Motor neuron (in vitro differentiated cells): ENCODE results near the gene PTPRG. TPM values are rescaled to one million over a fixed set of nuclear protein-coding genes. Genes with fewer than 3 reads are reported as not detected.
A peak's percentile ranks its signal among the peaks of the same experiment; 100 is the strongest.

Source experiments
- ATAC-seq, 8 experiments: fragments of 200-7000 bp; cut with Tn5 transposase; replicated peaks in 6 of 8; 2 replicates each; pipeline ENCODE4 v1.8.0; 2021; ENCODE audit warnings: mild to moderate bottlenecking in 8 of 8, moderate library complexity in 8 of 8
- H3K27ac ChIP-seq, 2 donors: fragments of 250-450 bp; sonication (Bioruptor Pico); 2 replicates each; pipeline ENCODE4 v1.9.0; 2021; ENCODE audit warnings: antibody characterized with exemption in 2 of 2, mild to moderate bottlenecking in 2 of 2, moderate library complexity in 1 of 2
- H3K4me1 ChIP-seq, 2 donors: fragments of 250-450 bp; sonication (Bioruptor Pico); replicated peaks in 1 of 2; 2 replicates each; pipeline ENCODE4 v1.6.1; 2021; ENCODE audit warnings: antibody characterized with exemption in 2 of 2, mild to moderate bottlenecking in 2 of 2, moderate library complexity in 1 of 2
- H3K4me3 ChIP-seq, 5 donors: fragments of 250-450 bp; sonication (Bioruptor Pico); 2 replicates each; pipeline ENCODE4 v1.9.0; 2021; ENCODE audit warnings: antibody characterized with exemption in 5 of 5, mild to moderate bottlenecking in 5 of 5, moderate library complexity in 4 of 5
- WGBS, 10 experiments: fragments of 450-650 bp; shearing (Covaris generic); methylation state at CpG; one replicate each; pipeline ENCODE4 v1.0.0; 2022; 5-methylcytosine and 5-hydroxymethylcytosine counted together
- in situ Hi-C, 9 experiments: fragments of 400-800 bp; cut with MboI; loops; one replicate each; pipeline ENCODE4 v1.15.0; 2021; ENCODE audit warnings: low sequenced_read_pairs in 9 of 9, low pct_unique_long_range_greater_than_20kb in 2 of 9; ENCODE audit not compliant: unreplicated experiment in 9 of 9
- total RNA-seq, 8 experiments: library from RNA; unstranded; fragments of 300-600 nt; gene quantifications; 2 replicates each; pipeline versions ENCODE4 v1.2.3 to v1.2.4, GENCODE V29; 2022

Gene PTPRG
- total RNA-seq, 8 experiments from 2014 or later, result 15.9 to 75.2 (median 42.9) TPM

DNA sequence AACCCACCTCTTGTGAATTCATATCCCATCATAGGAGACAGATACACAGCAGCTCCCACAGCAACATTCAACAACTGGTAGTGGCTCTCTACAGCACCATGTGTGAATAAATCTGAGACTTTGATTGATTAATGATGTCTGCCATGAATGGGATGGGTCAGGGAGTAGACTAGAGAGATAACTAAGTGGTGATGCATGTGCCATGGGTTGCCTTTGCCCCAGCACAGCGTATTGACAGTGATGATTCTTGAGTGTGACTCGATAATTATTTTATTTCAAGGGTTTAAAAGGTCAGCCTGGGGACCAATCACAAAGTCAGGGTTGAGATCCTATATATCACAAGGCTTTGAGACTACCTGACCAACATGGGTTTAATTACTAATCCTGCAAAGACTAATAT is 295.9 kb downstream of the PTPRG start:
- H3K4me3 ChIP-seq, result no peak overlapping the region
- in situ Hi-C loops, result loop anchor here in 3 of 9 experiments (25.0 kb wide), 1 partner anchor 330 kb away; no protein-coding TSS in a partner anchor
- H3K27ac ChIP-seq, result no peak overlapping the region
- peak in 1 of 8 experiments; percentile 35 for ATAC-seq
- WGBS, 10 experiments, result 67 to 100% (median 88%) methylated on average over 1 to 2 of the region's 2 CpGs; no CpG with 5 or more reads in 5 of the 10 experiments
- H3K4me1 ChIP-seq, result peaks cover 0 to 12% of the 10 kb centered on the region in 2 donors

DNA sequence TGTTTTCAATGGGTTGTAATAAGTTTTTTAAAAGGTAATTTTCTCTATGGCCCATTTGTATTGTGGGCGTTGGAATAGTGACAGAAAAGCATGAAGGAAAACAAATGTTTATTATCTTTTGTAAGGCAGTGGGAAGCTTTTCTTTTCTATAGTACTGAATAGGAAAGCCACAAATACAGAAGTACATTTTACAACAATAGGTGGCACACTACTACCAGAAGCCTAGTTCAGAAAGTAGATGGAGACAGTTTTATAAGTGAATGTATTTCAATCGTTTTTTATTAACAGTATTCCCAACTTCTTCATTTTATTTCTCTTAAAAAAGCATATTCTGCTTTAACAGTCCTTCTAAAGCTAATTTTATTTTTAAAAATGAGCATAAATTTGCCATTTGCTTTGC is 296.7 kb downstream of the PTPRG start:
- no peak overlapping the region for H3K27ac ChIP-seq
- peak in 4 of 8 experiments; percentile 39 to 59 (median 53) for ATAC-seq
- in situ Hi-C loops, result loop anchor here in 3 of 9 experiments (25.0 kb wide), 1 partner anchor 329 kb away; no protein-coding TSS in a partner anchor

DNA sequence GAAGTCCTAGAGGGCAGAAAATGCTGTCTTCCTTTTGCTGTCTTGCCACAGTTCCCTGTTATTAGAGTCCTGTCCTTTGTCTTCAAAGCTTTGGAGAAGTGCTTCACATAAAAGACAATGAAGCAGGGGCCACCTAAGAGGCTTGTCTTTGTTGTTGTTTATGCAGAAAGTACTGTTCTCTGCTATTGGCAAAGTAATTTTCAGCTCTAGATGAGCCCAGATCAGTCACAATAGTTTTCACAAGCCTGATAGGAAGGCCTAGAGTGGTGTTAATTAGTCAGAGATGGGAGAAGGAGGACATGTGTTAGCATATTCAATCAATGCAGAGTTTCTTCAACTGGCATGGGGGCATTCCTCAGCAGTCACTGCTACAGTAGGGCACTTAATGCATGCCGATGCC is 300.0 kb downstream of the PTPRG start:
- Histone ChIP-seq H3K4me1 (peaks cover 0 to 12% of the 10 kb centered on the region in 2 donors), H3K4me3 (no peak overlapping the region), H3K27ac (no peak overlapping the region)
- in situ Hi-C loops, result loop anchor here in 3 of 9 experiments (25.0 kb wide), 1 partner anchor 326 kb away; no protein-coding TSS in a partner anchor
- WGBS, 10 experiments, result 50 to 100% (median 74%) methylated on average over 1 of the region's 1 CpG; no CpG with 5 or more reads in 6 of the 10 experiments
- ATAC-seq, result peak in 1 of 8 experiments; percentile 25

More for the DNA sequence above, 296.7 kb downstream of the PTPRG start:
- Histone ChIP-seq H3K4me1 (peaks cover 0 to 14% of the 10 kb centered on the region in 2 donors), H3K4me3 (no peak overlapping the region)
- 0 to 67% (median 11%) methylated on average over 1 to 2 of the region's 2 CpGs for WGBS, 10 experiments

DNA sequence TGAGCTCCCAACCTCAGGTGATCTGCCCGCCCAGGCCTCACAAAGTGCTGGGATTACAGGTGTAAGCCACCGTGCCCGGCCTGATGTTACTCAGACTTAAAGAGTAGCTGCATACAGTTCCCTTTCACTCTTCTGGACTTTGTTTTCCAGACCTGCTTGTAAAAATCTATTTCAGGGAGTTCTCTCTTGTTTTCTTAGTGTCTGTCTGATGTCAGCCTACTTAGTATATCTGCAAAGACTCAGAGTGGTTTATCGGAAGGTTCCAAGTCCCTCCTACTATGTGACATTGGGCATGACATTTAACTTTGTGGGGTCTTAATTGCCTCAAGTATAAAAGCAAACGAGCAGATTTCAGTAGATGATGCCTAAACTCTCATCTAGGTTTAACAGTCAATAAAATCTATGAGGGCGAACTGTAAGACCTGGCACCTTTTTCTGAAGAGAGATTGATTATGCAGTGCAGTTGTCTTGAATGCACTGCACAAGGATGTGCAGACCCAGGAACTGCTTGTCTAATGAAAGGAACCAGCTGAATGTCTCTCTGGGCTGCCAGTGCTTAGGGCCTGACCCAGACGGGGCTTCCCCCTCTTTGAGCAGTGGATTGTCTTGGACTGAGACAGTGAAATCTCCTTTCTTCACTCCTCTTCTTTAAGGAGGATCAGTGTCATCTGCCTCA is 301.4 kb downstream of the PTPRG start:
- H3K27ac ChIP-seq, result no peak overlapping the region
- H3K4me3 ChIP-seq, result no peak overlapping the region
- WGBS, 10 experiments, result 63 to 100% (median 90%) methylated on average over 2 to 7 of the region's 7 CpGs; no CpG with 5 or more reads in 1 of the 10 experiments
- in situ Hi-C loops, result loop anchor here in 3 of 9 experiments (25.0 kb wide), 1 partner anchor 325 kb away; no protein-coding TSS in a partner anchor
- ATAC-seq, result no peak
- H3K4me1 ChIP-seq, result peaks cover 0 to 11% of the 10 kb centered on the region in 2 donors

DNA sequence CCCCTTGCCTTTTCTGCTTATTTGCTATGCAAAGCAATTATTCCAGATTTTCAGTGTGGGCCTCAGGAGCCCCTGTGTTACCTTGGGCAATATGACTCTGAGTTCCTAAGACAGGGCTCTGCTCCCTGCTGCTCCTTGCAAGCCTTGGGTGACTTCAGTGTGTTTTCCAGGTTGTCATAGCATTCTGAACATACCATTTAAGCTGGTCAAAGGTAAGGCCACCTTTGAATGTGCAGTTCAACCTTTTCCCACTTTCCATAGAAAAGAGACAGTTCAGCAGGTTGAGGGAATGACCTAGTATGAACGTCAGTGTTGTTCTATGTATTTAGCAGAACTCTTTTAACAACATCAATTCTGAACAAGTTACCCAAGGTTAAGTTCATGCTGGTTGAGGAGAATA is 302.2 kb downstream of the PTPRG start:
- Histone ChIP-seq H3K4me3 (no peak overlapping the region), H3K27ac (no peak overlapping the region), H3K4me1 (peaks cover 0 to 9% of the 10 kb centered on the region in 2 donors)
- 63 to 100% (median 88%) methylated on average over 1 of the region's 1 CpG; no CpG with 5 or more reads in 5 of the 10 experiments for WGBS, 10 experiments
- no peak for ATAC-seq
- in situ Hi-C loops, result loop anchor here in 3 of 9 experiments (25.0 kb wide), 1 partner anchor 324 kb away; no protein-coding TSS in a partner anchor

DNA sequence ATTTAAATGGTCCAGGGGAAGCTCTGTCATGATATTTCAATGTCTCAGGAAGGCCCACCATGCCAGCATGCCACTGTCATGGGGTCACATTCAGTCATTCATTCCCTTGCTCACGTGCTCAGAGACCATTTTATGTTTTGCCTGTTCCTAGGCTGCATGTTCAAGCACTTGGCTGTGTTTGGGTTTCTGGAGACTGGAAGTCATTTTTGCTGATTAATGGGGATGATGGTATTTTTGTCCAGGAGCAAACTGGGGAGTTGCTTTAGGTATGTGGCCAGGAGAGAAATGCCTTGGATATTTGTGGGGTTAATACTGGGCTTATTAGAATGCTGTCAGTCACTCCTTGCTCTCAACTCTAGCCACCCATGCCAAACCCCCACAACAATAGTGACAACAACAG is 303.5 kb downstream of the PTPRG start:
- 40 to 100% (median 86%) methylated on average over 1 of the region's 1 CpG; no CpG with 5 or more reads in 7 of the 10 experiments for whole genome bisulfite sequencing, 10 experiments
- Histone ChIP-seq H3K27ac (no peak overlapping the region), H3K4me3 (no peak overlapping the region), H3K4me1 (peaks cover 0 to 9% of the 10 kb centered on the region in 2 donors)
- in situ Hi-C loops, result loop anchor here in 3 of 9 experiments (25.0 kb wide), 1 partner anchor 322 kb away; no protein-coding TSS in a partner anchor
- ATAC-seq, result peak in 1 of 8 experiments; percentile 66

DNA sequence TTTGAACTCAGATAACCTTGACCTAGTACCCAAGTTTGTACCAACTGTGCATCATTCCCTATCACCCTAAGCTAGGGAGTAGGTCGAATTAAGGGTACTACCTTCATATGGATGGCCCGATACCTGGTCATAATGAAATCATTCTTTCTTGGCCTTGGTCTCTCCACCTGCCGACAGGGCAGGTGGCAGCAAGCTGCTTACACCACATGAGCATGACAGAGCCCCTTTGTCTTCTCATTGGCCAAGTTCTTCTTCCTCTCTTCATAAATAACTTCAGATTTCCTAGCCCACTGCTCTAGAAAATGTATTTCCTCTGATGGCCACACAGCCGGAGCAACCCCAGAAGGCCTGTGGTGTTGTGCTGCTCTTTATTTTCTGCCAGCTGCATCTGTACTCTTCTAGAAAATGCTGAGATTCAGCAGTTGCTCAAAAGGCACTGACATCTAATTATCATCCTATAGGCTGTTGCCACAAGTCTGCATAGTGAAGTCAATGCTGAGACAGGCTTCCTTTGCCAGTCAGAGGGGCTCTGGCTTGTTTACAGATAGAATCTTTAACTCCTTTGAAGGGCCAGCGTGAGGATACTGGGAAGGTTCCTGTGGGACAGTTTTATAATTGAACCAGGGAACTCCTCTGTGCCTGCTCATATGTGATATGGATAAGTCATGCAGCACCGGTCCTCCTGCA is 304.2 kb downstream of the PTPRG start:
- in situ Hi-C loops, result loop anchor here in 3 of 9 experiments (25.0 kb wide), 1 partner anchor 322 kb away; no protein-coding TSS in a partner anchor
- 83 to 96% (median 90%) methylated on average over 1 to 5 of the region's 6 CpGs; no CpG with 5 or more reads in 2 of the 10 experiments for WGBS, 10 experiments

DNA sequence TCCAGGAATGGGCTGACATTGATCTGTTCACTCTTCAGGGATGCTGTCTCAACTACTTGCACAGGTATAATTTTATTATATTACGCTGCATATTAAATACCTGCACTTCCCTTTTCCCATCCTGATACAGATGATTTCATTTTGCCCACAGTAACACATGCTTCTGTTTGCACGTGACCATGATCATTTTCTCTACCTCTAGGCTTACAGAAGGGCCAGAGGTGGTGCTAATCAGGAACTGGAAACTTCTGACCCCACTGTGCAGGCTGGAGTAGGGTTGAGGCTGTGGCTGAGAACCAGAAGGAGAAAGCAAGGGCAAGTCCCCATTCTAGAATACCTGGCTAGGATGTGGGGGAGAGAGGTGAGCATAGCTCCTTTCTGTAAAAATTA is 304.8 kb downstream of the PTPRG start:
- no peak for ATAC-seq
- in situ Hi-C loops, result loop anchor here in 3 of 9 experiments (25.0 kb wide), 1 partner anchor 321 kb away; no protein-coding TSS in a partner anchor
- Histone ChIP-seq H3K4me1 (peaks cover 0 to 8% of the 10 kb centered on the region in 2 donors), H3K27ac (no peak overlapping the region), H3K4me3 (no peak overlapping the region)
- 94 to 100% (median 100%) methylated on average over 1 to 2 of the region's 2 CpGs; no CpG with 5 or more reads in 3 of the 10 experiments for WGBS, 10 experiments

More for the DNA sequence above, 304.2 kb downstream of the PTPRG start:
- Histone ChIP-seq H3K27ac (no peak overlapping the region), H3K4me3 (no peak overlapping the region), H3K4me1 (peaks cover 0 to 9% of the 10 kb centered on the region in 2 donors)
- ATAC-seq, result peak in 3 of 8 experiments; percentile 14 to 20 (median 18)

DNA sequence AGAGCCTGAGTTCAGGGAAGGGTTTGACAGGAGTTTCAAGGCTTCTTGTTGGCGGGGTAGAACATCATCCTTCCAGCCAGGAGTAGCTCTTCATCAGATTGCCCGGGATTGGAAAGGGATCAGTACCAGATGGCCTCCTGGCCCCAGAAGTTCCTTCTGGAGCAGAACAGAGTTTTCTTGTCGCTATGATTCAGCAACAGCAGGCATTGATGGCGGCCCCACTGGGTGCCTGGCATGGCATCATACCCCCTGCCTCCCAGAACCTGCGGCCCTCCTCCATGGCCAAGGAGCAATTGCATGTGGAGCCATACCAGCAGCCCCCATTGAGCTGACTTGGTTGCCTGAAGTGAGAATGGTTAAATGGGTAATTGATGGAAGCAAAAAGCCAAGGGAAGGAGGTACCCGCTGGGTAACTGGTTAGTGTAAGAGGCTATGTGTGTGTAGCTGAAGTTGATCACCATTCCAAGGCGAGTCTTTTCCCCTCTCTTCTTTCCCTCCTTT is 305.6 kb downstream of the PTPRG start:
- Histone ChIP-seq H3K4me1 (peaks cover 0 to 9% of the 10 kb centered on the region in 2 donors), H3K4me3 (no peak overlapping the region), H3K27ac (no peak overlapping the region)
- no peak for ATAC-seq
- in situ Hi-C loops, result loop anchor here in 3 of 9 experiments (25.0 kb wide), 1 partner anchor 320 kb away; no protein-coding TSS in a partner anchor
- WGBS, 10 experiments, result 83 to 100% (median 100%) methylated on average over 1 to 5 of the region's 7 CpGs; no CpG with 5 or more reads in 2 of the 10 experiments

DNA sequence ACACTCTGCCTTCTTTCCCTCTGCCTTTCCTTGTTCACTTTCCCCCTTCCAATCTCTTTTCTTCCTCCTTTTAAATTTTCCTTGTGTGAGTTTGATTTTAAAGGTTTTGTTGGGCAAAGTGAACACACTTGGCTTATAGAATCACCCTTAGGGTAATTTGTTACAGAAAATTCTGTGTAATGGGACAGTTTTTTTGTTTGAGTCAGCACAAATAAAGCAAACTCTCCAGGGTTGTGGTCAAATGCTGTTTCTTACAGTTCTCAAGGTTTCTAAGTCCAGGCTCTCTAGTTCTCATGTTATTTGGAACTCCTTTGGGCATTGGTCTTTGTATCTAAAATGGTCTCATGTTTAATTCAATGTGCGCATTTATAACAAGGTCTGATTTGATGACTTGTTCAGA is 307.1 kb downstream of the PTPRG start:
- Histone ChIP-seq H3K4me3 (no peak overlapping the region), H3K27ac (no peak overlapping the region), H3K4me1 (peaks cover 0 to 8% of the 10 kb centered on the region in 2 donors)
- ATAC-seq, result peak in 1 of 8 experiments; percentile 38
- WGBS, 10 experiments, result 100% methylated on average over 1 of the region's 1 CpG; no CpG with 5 or more reads in 4 of the 10 experiments
- in situ Hi-C loops, result loop anchor here in 3 of 9 experiments (25.0 kb wide), 1 partner anchor 319 kb away; no protein-coding TSS in a partner anchor

DNA sequence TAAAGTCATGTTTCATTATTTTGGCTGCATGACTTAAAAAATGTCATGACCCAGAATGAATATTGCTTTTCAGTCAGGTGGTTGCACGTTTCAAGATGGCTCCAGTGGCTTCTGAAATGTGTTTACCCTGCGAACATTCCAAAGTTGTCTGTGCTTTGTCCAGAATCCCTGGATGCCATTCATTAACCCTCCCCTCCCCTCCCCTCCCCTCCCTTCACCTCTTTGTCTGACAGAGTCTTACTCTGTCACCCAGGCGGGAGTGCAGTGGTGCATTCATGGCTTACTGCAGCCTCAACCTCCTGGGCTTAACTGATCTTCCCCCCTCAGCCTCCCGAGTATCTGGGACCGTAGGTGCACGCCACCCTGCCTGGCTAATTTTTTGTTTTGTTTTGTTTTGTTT is 308.0 kb downstream of the PTPRG start:
- Histone ChIP-seq H3K27ac (no peak overlapping the region), H3K4me1 (peaks cover 0 to 8% of the 10 kb centered on the region in 2 donors), H3K4me3 (no peak overlapping the region)
- 40 to 82% (median 78%) methylated on average over 1 to 4 of the region's 6 CpGs; no CpG with 5 or more reads in 4 of the 10 experiments for WGBS, 10 experiments
- peak in 2 of 8 experiments; percentile 16 to 53 for ATAC-seq
- in situ Hi-C loops, result loop anchor here in 3 of 9 experiments (25.0 kb wide), 1 partner anchor 318 kb away; no protein-coding TSS in a partner anchor

DNA sequence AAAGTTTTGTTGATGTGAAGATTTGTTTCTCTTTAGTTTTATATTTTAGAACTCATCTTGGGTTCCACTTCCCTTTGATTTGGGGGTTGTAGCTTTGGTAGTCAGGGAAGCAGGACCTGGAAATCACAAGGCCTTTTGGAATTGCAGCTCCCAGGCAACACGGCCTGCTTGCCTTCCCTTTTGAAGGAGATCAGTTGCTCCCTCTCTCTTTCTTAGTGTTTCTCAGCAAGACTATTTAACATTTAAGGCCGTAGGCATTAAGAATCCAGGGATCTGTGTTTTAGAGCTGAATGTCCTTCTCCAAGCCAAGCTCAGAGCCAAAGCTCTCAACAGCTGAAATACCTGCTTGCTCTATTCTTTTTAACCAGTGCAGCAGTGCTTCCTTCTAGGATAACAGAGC is 310.3 kb downstream of the PTPRG start:
- Histone ChIP-seq H3K4me1 (peaks cover 2 to 19% of the 10 kb centered on the region in 2 donors), H3K27ac (no peak overlapping the region), H3K4me3 (no peak overlapping the region)
- ATAC-seq, result peak in 2 of 8 experiments; percentile 13 to 51
- WGBS, 10 experiments, result 8 to 100% (median 37%) methylated on average over 1 to 2 of the region's 2 CpGs; no CpG with 5 or more reads in 2 of the 10 experiments
- in situ Hi-C loops, result loop anchor here in 4 of 9 experiments (10.0 to 25.0 kb wide), 2 partner anchors 313 to 316 kb away; no protein-coding TSS in a partner anchor
